Osteoblast (primary cell): ENCODE data around the gene FNBP1L. TPM values are rescaled to one million over a fixed set of nuclear protein-coding genes. Genes with fewer than 3 reads are reported as not detected.

Source experiments
- DNase-seq: peaks from one replicate; pipeline ENCODE4 v3.0.0; 2011; ENCODE audit warnings: low spot score, mixed read lengths; ENCODE audit not compliant: insufficient read length; ENCODE audit errors: missing footprints
- H2AFZ ChIP-seq: 2 replicates; pipeline ENCODE4 v1.6.0; 2011; ENCODE audit warnings: mild to moderate bottlenecking, low read length
- H3K27ac ChIP-seq: 2 replicates; pipeline ENCODE4 v1.5.1; 2011; ENCODE audit warnings: mild to moderate bottlenecking, low read depth, low read length, moderate library complexity
- H3K27me3 ChIP-seq: 2 replicates; pipeline ENCODE4 v1.6.0; 2012; ENCODE audit warnings: mild to moderate bottlenecking, control low read depth, inconsistent platforms, low read length, moderate library complexity; ENCODE audit not compliant: insufficient read depth
- H3K36me3 ChIP-seq: 2 replicates; pipeline ENCODE4 v1.5.1; 2011; ENCODE audit warnings: mild to moderate bottlenecking, low read length, control low read depth, moderate library complexity; ENCODE audit not compliant: insufficient read depth
- H3K4me1 ChIP-seq: 2 replicates; pipeline ENCODE4 v1.5.1; 2011; ENCODE audit warnings: mild to moderate bottlenecking, low read length, control low read depth, moderate library complexity; ENCODE audit not compliant: insufficient read depth
- H3K4me2 ChIP-seq: 2 replicates; pipeline ENCODE4 v1.6.0; 2011; ENCODE audit warnings: mild to moderate bottlenecking, low read length; ENCODE audit not compliant: insufficient read depth
- H3K4me3 ChIP-seq: fragments of 200-600 bp; sonication (generic); 3 replicates; pipeline ENCODE4 v1.5.1; 2012; ENCODE audit warnings: mild to moderate bottlenecking, low read length, inconsistent platforms; ENCODE audit not compliant: insufficient read depth
- H3K79me2 ChIP-seq: 2 replicates; pipeline ENCODE4 v1.6.0; 2012; ENCODE audit warnings: mild to moderate bottlenecking, low read length, control low read depth, inconsistent platforms; ENCODE audit not compliant: insufficient read depth
- H3K9me3 ChIP-seq: 2 replicates; pipeline ENCODE4 v1.5.1; 2011; ENCODE audit warnings: low read depth, low read length, control low read depth
- H4K20me1 ChIP-seq: 2 replicates; pipeline ENCODE4 v1.6.0; 2012; ENCODE audit warnings: mild to moderate bottlenecking, low read length, control low read depth; ENCODE audit not compliant: insufficient read depth
- total RNA-seq: library from RNA; depleted of rRNA; stranded (reverse); fragments of >200 nt; gene quantifications from 2 replicates; pipeline ENCODE4 v1.2.3, GENCODE V29; 2012
- TF ChIP-seq, protein P1 (sequence below): IDR thresholded peaks from 2 replicates; pipeline ENCODE4 v1.5.1; 2011; ENCODE audit warnings: mild to moderate bottlenecking, low read depth, low read length, moderate library complexity; ENCODE audit errors: extremely low read depth

FNBP1L gene
- total RNA-seq, 1 donor = 8.7 TPM

GRCh38 chr1:93528412-93528811 lies 80.5 kb downstream of the FNBP1L start:
- H3K27me3 ChIP-seq = no peaks in the 10 kb centered on the region
- no peaks in the 10 kb centered on the region for H4K20me1 ChIP-seq
- H3K36me3 ChIP-seq = no peaks in the 10 kb centered on the region
- TF ChIP-seq, protein P1, sequence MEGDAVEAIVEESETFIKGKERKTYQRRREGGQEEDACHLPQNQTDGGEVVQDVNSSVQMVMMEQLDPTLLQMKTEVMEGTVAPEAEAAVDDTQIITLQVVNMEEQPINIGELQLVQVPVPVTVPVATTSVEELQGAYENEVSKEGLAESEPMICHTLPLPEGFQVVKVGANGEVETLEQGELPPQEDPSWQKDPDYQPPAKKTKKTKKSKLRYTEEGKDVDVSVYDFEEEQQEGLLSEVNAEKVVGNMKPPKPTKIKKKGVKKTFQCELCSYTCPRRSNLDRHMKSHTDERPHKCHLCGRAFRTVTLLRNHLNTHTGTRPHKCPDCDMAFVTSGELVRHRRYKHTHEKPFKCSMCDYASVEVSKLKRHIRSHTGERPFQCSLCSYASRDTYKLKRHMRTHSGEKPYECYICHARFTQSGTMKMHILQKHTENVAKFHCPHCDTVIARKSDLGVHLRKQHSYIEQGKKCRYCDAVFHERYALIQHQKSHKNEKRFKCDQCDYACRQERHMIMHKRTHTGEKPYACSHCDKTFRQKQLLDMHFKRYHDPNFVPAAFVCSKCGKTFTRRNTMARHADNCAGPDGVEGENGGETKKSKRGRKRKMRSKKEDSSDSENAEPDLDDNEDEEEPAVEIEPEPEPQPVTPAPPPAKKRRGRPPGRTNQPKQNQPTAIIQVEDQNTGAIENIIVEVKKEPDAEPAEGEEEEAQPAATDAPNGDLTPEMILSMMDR = no peak
- H3K9me3 ChIP-seq = no peaks in the 10 kb centered on the region
- H3K4me3 ChIP-seq = no peak overlapping the region
- no peak for DNase-seq
- no peaks in the 10 kb centered on the region for H3K4me1 ChIP-seq
- no peak overlapping the region for H3K27ac ChIP-seq
- no peak overlapping the region for H2AFZ ChIP-seq
- no peak overlapping the region for H3K4me2 ChIP-seq
- H3K79me2 ChIP-seq = no peaks in the 10 kb centered on the region

GRCh38 chr1:93531193-93531592 lies 83.3 kb downstream of the FNBP1L start:
- Histone ChIP-seq H3K27me3 (no peaks in the 10 kb centered on the region), H3K79me2 (no peaks in the 10 kb centered on the region), H3K4me3 (no peak overlapping the region), H3K4me1 (no peaks in the 10 kb centered on the region), H3K27ac (no peak overlapping the region), H4K20me1 (no peaks in the 10 kb centered on the region), H3K36me3 (no peaks in the 10 kb centered on the region), H2AFZ (no peak overlapping the region), H3K4me2 (no peak overlapping the region), H3K9me3 (no peaks in the 10 kb centered on the region)
- no peak for DNase-seq
- TF ChIP-seq, protein P1 = no peak

DNA sequence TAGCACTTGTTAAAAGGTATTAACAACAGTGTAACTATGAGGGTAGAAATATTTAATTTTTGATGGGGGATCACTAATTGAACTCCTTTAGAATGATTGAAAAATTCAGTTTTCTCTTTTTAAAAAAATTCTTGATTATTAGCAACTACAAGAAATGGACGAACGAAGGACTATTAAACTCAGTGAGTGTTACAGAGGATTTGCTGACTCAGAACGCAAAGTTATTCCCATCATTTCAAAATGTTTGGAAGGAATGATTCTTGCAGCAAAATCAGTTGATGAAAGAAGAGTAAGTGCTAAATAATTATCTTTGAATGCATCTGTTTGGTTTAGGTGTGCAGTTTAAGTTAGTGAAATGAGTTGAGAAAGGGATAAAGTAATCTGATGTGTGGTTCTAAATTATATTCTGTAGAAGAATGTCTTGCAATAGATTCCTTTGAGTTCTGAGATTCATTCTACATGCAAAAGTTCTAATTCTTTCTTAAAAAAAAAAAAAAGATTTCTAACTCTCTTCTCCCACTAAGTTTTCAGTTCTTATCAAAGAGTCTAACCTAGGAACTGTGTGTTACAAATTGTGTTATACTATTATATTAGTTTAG lies 85.0 kb downstream of the FNBP1L start:
- Histone ChIP-seq H3K9me3 (no peaks in the 10 kb centered on the region), H3K27me3 (no peaks in the 10 kb centered on the region), H3K4me3 (no peak overlapping the region), H3K27ac (no peak overlapping the region), H3K4me1 (peaks cover 6% of the 10 kb centered on the region), H3K79me2 (no peaks in the 10 kb centered on the region), H3K4me2 (no peak overlapping the region), H2AFZ (no peak overlapping the region), H4K20me1 (no peaks in the 10 kb centered on the region), H3K36me3 (no peaks in the 10 kb centered on the region)
- DNase-seq = no peak
- TF ChIP-seq, protein P1 = no peak

- no peaks in the 10 kb centered on the region for H3K79me2 ChIP-seq
- no peak overlapping the region for H2AFZ ChIP-seq
- no peaks in the 10 kb centered on the region for H3K27me3 ChIP-seq
- DNase-seq = no peak
- TF ChIP-seq, protein P1 = no peak
- H3K9me3 ChIP-seq = no peaks in the 10 kb centered on the region
- no peaks in the 10 kb centered on the region for H3K36me3 ChIP-seq
- no peak overlapping the region for H3K27ac ChIP-seq
- H3K4me2 ChIP-seq = no peak overlapping the region
- H3K4me1 ChIP-seq = peaks cover 6% of the 10 kb centered on the region
- no peak overlapping the region for H3K4me3 ChIP-seq
- no peaks in the 10 kb centered on the region for H4K20me1 ChIP-seq
Observed at GRCh38 chr1:93533677-93534076, 85.8 kb downstream of the FNBP1L start.
